Muscle layer of colon (tissue), 2 donors: ENCODE measurements around the gene EDIL3.

ENCODE experiments used
- H3K27ac ChIP-seq: one replicate; pipeline ENCODE4 v1.7.0; 2013; ENCODE audit warnings: low read depth, mild to moderate bottlenecking, low read length, moderate library complexity
- H3K27me3 ChIP-seq, 2 donors: one replicate each; pipeline ENCODE4 v1.7.0; 2013; ENCODE audit warnings: low read length in 2 of 2, mild to moderate bottlenecking in 2 of 2; ENCODE audit not compliant: insufficient read depth in 2 of 2, control insufficient read depth in 1 of 2
- H3K36me3 ChIP-seq: one replicate; pipeline ENCODE4 v1.7.0; 2013; ENCODE audit warnings: mild to moderate bottlenecking, low read length; ENCODE audit not compliant: insufficient read depth
- H3K4me1 ChIP-seq: one replicate; pipeline ENCODE4 v1.7.0; 2013; ENCODE audit warnings: mild to moderate bottlenecking, low read length; ENCODE audit not compliant: insufficient read depth
- H3K4me3 ChIP-seq, 2 donors: one replicate each; pipeline ENCODE4 v1.7.0; 2013; ENCODE audit warnings: low read length in 2 of 2, low read depth in 1 of 2, mild to moderate bottlenecking in 1 of 2, moderate library complexity in 1 of 2
- H3K9ac ChIP-seq: one replicate; pipeline ENCODE4 v1.7.0; 2013; ENCODE audit warnings: low read length
- H3K9me3 ChIP-seq: one replicate; pipeline ENCODE4 v1.7.0; 2013; ENCODE audit warnings: mild to moderate bottlenecking, low read length
- donor health status: abdominal sarcoma.
- donor health status: Adenocarcinoma of cecum.

The EDIL3 gene

DNA sequence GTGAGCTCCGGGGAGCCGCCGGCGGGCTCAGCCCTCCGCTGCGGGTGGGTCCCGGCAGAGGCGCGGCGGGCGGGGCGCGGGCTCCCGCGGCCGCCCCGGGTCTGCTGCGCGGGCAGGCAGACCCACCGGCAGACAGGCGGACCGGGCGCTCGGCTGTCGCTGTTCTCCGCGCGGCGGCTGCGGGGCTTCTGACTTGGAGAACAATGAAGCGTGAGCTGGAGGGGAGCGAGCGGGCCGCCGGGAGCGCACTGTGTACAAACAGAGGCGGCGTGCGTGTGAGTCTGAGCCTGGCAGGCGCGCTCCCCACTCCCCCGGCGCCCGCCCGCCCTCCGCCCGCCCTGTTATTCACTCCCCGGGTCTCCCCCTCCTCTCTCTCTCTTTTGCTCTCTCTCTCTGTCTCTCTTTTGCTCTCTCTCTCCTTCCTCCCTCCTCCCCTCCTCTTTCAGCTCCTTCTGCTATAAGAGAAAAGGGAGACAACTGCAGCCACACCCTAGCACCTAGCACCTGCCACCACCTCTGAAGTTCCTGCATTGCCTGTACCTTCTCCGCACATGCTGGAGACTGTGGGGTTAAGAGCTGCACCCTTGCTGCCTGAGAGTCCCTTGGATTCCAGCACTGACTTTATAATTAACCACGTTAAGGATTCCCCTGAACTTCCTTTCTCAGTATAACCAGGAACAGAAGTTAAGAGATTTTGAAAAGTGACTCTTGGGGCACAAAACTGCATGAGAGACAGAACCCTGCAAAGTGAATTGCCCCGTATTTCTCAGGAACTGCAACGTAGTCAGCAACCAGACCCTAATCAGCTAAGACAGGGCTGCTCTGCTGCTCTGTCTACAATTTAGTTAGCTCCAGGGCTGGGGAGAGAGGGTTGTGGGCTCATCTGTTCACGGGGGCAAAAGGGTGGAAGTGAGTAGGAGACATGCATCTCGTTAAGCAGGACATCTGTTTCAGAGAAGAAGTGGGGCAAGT lies at the start of gene EDIL3:
TSS of gene EDIL3 (minus strand) at position 277 of the 972 bp plus-strand sequence. CDS start 506 bp downstream, outside the sequence.
- H3K36me3 ChIP-seq = no peaks in the 10 kb centered on the region
- H3K9me3 ChIP-seq = no peaks in the 10 kb centered on the region
- peak within 1 kb of the TSS; percentile 67 to 77 for H3K4me3 ChIP-seq
- H3K4me1 ChIP-seq = no peaks in the 10 kb centered on the region
- H3K9ac ChIP-seq = no peak within 1 kb of the TSS
- peak within 1 kb of the TSS; percentile 58 for H3K27ac ChIP-seq
- H3K27me3 ChIP-seq = peaks cover 0 to 23% of the 10 kb centered on the region in 2 donors

DNA sequence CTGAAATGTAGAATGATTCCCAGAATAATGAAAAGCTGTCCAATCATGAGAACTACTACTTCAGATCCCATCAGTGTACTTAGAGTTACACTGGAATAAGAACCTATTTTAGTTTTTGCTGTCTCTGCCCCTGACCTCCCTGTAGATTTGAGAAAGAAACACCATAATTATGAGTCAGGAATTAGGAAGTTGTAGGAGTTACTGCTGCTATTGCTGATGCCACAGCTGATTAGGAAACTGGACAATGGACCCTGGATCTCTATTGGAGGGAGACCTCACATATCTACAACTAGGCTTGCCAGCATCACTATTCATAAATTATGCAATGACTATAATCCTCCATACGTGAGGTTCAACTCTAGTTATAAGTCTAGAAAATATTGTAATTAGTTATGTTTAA lies 48.8 kb upstream of the EDIL3 start:
- Histone ChIP-seq H3K4me3 (no peak overlapping the region), H3K4me1 (no peaks in the 10 kb centered on the region), H3K9ac (no peak overlapping the region), H3K27me3 (no peaks in the 10 kb centered on the region), H3K36me3 (no peaks in the 10 kb centered on the region), H3K27ac (no peak overlapping the region), H3K9me3 (no peaks in the 10 kb centered on the region)

- Histone ChIP-seq H3K27me3 (no peaks in the 10 kb centered on the region), H3K9me3 (no peaks in the 10 kb centered on the region), H3K27ac (no peak overlapping the region), H3K4me1 (no peaks in the 10 kb centered on the region), H3K4me3 (no peak overlapping the region), H3K36me3 (no peaks in the 10 kb centered on the region), H3K9ac (no peak overlapping the region)
Measured at GRCh38 chr5:84430863-84431663, 46.4 kb upstream of the EDIL3 start.

DNA sequence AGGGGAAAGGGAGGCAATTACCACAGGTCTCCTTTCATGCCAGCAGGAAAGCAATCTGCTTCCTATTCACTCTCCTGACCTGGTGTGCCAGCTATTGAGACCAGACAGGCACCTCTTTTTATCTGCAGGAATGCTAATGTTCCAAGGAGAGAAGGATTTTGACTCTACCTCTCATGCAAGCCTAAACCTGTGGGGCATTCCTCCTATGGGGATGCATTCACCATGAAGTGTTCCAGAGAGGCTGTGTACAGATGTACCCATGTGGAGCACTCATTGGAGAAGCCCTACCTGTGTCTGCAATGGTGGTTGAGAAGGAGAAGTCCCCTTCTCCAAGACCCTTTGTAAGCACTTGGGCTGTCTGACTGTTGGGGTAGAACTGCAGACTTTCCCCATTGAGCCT lies 45.4 kb upstream of the EDIL3 start:
- Histone ChIP-seq H3K27me3 (no peaks in the 10 kb centered on the region), H3K9ac (no peak overlapping the region), H3K4me1 (no peaks in the 10 kb centered on the region), H3K4me3 (no peak overlapping the region), H3K9me3 (no peaks in the 10 kb centered on the region), H3K36me3 (no peaks in the 10 kb centered on the region), H3K27ac (no peak overlapping the region)

GRCh38 chr5:84425365-84425881 lies 40.7 kb upstream of the EDIL3 start:
- no peak overlapping the region for H3K27ac ChIP-seq

GRCh38 chr5:84419742-84420141 lies 35.1 kb upstream of the EDIL3 start:
- no peaks in the 10 kb centered on the region for H3K36me3 ChIP-seq
- no peaks in the 10 kb centered on the region for H3K4me1 ChIP-seq
- no peak overlapping the region for H3K27ac ChIP-seq
- no peaks in the 10 kb centered on the region for H3K27me3 ChIP-seq
- H3K4me3 ChIP-seq = no peak overlapping the region
- H3K9me3 ChIP-seq = no peaks in the 10 kb centered on the region
- H3K9ac ChIP-seq = no peak overlapping the region

More at GRCh38 chr5:84425365-84425881, 40.7 kb upstream of the EDIL3 start:
- Histone ChIP-seq H3K36me3 (no peaks in the 10 kb centered on the region), H3K9ac (no peak overlapping the region), H3K4me1 (no peaks in the 10 kb centered on the region), H3K9me3 (no peaks in the 10 kb centered on the region), H3K27me3 (no peaks in the 10 kb centered on the region), H3K4me3 (no peak overlapping the region)

- Histone ChIP-seq H3K9me3 (no peaks in the 10 kb centered on the region), H3K27ac (no peak overlapping the region), H3K4me1 (no peaks in the 10 kb centered on the region)
Measured at GRCh38 chr5:84411832-84412605, 27.3 kb upstream of the EDIL3 start.

DNA sequence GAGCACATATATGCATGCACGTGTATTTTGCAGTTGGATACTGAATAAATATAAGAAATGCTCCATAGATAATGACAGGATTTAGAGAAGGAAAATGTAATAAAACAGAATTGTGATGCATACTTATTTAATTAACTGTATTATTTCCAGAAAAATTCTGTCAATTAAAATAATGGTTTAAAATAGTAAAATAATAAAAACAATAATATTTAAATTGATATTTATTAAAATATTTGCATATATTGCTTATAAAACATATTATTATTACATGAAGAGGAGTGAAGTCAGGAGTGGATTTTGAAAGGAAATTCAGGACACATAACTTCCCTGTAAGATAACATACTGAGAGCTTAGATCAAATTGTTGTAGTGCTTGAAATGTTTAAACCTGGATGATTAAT lies 21.4 kb upstream of the EDIL3 start:
- H3K4me3 ChIP-seq = no peak overlapping the region
- no peaks in the 10 kb centered on the region for H3K4me1 ChIP-seq
- H3K27me3 ChIP-seq = no peaks in the 10 kb centered on the region
- H3K27ac ChIP-seq = no peak overlapping the region
- no peaks in the 10 kb centered on the region for H3K9me3 ChIP-seq
- H3K9ac ChIP-seq = no peak overlapping the region
- no peaks in the 10 kb centered on the region for H3K36me3 ChIP-seq

More at GRCh38 chr5:84411832-84412605, 27.3 kb upstream of the EDIL3 start:
- Histone ChIP-seq H3K9ac (no peak overlapping the region), H3K4me3 (no peak overlapping the region), H3K27me3 (no peaks in the 10 kb centered on the region), H3K36me3 (no peaks in the 10 kb centered on the region)

- Histone ChIP-seq H3K9ac (no peak overlapping the region), H3K27ac (no peak overlapping the region), H3K36me3 (no peaks in the 10 kb centered on the region), H3K4me3 (no peak overlapping the region), H3K4me1 (no peaks in the 10 kb centered on the region), H3K27me3 (no peaks in the 10 kb centered on the region), H3K9me3 (no peaks in the 10 kb centered on the region)
Measured at GRCh38 chr5:84403773-84404172, 19.1 kb upstream of the EDIL3 start.

GRCh38 chr5:84397385-84397784 lies 12.7 kb upstream of the EDIL3 start:
- Histone ChIP-seq H3K9ac (no peak overlapping the region), H3K27ac (no peak overlapping the region), H3K4me1 (no peaks in the 10 kb centered on the region), H3K36me3 (no peaks in the 10 kb centered on the region), H3K4me3 (no peak overlapping the region), H3K9me3 (no peaks in the 10 kb centered on the region), H3K27me3 (no peaks in the 10 kb centered on the region)

DNA sequence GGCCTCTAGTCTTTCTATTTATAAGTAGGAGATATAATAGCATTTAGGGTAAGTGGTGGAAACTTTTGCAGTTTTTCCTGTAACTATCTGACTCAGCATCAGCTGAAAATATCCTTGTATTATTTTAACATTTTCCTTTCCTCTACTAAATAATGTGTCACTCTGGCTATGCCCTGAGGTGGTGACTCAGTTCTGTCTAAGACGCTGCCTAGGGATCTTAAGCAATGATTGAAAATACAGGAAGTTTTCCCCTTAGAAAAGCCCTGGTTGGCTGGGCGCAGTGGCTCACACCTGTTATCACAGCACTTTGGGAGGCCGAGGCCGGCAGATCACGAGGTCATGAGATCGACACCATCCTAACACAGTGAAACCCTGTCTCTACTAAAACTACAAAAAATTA lies 9.3 kb upstream of the EDIL3 start:
- H3K27me3 ChIP-seq = no peaks in the 10 kb centered on the region
- H3K27ac ChIP-seq = no peak overlapping the region
- no peaks in the 10 kb centered on the region for H3K4me1 ChIP-seq

More for the DNA sequence above, 9.3 kb upstream of the EDIL3 start:
- Histone ChIP-seq H3K9me3 (no peaks in the 10 kb centered on the region), H3K9ac (no peak overlapping the region), H3K36me3 (no peaks in the 10 kb centered on the region), H3K4me3 (no peak overlapping the region)
